Heart left ventricle (tissue), 13 donors: ENCODE results near the gene IL22.

Experiments
- CTCF ChIP-seq, 12 donors: fragments of 200-600 bp; sonication (generic) in 4 of 12; IDR thresholded peaks; one replicate each; pipeline versions ENCODE4 v1.5.0 to v1.8.0; 2018 to 2022; ENCODE audit warnings: antibody characterized with exemption in 12 of 12, mild to moderate bottlenecking in 5 of 12
- POLR2A ChIP-seq, 2 donors: fragments of 450-650 bp; IDR thresholded peaks; one replicate each; pipeline ENCODE4 v1.6.1; 2017; ENCODE audit warnings: antibody characterized with exemption in 2 of 2, mild to moderate bottlenecking in 2 of 2, moderate library complexity in 2 of 2
- donor health status: ischemic (EF 13 %, LVEDD 7.1; RV severe dilation, severe dysfunction).
- donor health status: DM: no; HTN: yes; CAD: no.
- donor health status: DM: no; HTN: no; CAD: no.
- donor health status: ischemic (EF 25% LVEDD 6.9; RV normal size, moderate dysfunction).
- donor health status: ischemic (EF 25% LVEDD 5.7; RV mildly dilated, moderate dysfunction).
- donor health status: ischemic (EF 35%, LVEDD 5.7; RV mildly dilated, moderate dysfunction).
- donor health status: nonischemic (EF 11% LVEDD 7.7; RV severe dilation, severe dysfunction).
- donor health status: DM: yes; HTN: yes; CAD: no.
- donor health status: PGD.
- donor health status: ischemic (EF 29% LVEDD 5.4; RV normal size, mild dysfunction).
- donor health status: nonischemic (EF 23%, LVEDD 6.1; RV moderate dilation, normal function).

DNA sequence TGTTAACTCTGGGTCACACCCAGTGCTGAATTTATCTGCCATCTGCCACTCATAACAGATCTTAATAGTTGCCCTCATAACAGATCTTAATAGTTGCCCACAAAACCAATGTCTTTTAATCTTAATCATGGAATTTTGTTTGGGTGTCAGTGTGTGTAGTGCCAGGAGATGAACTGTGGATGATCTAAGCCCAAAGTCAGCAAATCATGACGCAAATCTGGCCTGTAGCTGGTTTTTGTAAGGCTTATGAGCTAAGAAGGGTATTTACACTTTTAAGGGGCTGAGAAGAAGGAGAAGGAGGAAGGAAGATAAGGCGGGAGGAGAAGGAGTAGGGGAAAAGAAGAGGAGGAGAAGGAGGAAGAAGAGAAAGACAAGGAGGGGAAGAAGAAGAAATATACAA lies 17.8 kb downstream of the IL22 start:
- TF ChIP-seq POLR2A (IDR thresholded peaks at IDR 0.05) (no peak), CTCF (IDR thresholded peaks at IDR 0.05) (no peak)
